ENCODE measurements around the gene LHX5.

LHX5 gene

DNA sequence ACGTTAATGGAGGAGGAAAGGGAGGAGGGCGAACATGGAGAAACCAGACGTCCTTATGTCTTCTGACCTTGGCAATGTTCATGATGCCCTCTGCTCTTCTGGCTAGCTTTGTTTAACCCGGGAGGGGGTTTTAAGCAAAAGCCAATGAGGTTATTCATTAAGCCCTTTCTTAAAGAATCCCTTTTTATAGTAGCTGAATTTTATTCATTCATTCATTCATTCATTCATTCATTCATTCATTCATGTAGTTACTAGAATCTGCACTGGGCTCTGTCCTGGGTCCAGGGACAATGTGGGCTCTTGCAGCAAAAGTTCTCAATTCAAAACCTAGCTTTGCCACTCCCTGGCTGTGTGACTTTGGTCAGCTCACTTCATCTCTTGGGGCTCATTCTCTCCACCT, 14.0 kb downstream of the LHX5 start:
- Histone ChIP-seq H3F3A (ENCODE audit: insufficient read depth) (no peaks in the 10 kb centered on the region), H3K9me2 (replicated peaks; ENCODE audit: insufficient read depth, low read length) (no peaks in the 10 kb centered on the region), H3K27ac (ENCODE audit: low read depth, low read length) (no peak overlapping the region), H2AFZ (ENCODE audit: low read depth, low read length, severe bottlenecking) (no peak overlapping the region), H3K9me3 (ENCODE audit: insufficient read depth, low read length) (no peaks in the 10 kb centered on the region), H3K36me3 (ENCODE audit: low read length) (no peaks in the 10 kb centered on the region), H3K27me3 (ENCODE audit: low read length) (no peaks in the 10 kb centered on the region), H4K20me1 (ENCODE audit: low read depth, low read length) (no peaks in the 10 kb centered on the region), H3K4me2 (ENCODE audit: low read depth, low read length, poor library complexity, severe bottlenecking) (no peak overlapping the region), H3K9ac (ENCODE audit: low read length) (no peak overlapping the region), H3K4me3 (ENCODE audit: insufficient read depth, low read length, poor library complexity, severe bottlenecking) (no peak overlapping the region), H3K79me2 (ENCODE audit: insufficient read depth, low read length) (no peaks in the 10 kb centered on the region)
- TF ChIP-seq, protein P1, sequence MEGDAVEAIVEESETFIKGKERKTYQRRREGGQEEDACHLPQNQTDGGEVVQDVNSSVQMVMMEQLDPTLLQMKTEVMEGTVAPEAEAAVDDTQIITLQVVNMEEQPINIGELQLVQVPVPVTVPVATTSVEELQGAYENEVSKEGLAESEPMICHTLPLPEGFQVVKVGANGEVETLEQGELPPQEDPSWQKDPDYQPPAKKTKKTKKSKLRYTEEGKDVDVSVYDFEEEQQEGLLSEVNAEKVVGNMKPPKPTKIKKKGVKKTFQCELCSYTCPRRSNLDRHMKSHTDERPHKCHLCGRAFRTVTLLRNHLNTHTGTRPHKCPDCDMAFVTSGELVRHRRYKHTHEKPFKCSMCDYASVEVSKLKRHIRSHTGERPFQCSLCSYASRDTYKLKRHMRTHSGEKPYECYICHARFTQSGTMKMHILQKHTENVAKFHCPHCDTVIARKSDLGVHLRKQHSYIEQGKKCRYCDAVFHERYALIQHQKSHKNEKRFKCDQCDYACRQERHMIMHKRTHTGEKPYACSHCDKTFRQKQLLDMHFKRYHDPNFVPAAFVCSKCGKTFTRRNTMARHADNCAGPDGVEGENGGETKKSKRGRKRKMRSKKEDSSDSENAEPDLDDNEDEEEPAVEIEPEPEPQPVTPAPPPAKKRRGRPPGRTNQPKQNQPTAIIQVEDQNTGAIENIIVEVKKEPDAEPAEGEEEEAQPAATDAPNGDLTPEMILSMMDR (IDR thresholded peaks at IDR 0.05; ENCODE audit: insufficient read depth, low read length, poor library complexity, severe bottlenecking): no peak
- TF ChIP-seq EZH2phosphoT487 (conservative IDR thresholded peaks at IDR 0.05; ENCODE audit: low read length): no peak

DNA sequence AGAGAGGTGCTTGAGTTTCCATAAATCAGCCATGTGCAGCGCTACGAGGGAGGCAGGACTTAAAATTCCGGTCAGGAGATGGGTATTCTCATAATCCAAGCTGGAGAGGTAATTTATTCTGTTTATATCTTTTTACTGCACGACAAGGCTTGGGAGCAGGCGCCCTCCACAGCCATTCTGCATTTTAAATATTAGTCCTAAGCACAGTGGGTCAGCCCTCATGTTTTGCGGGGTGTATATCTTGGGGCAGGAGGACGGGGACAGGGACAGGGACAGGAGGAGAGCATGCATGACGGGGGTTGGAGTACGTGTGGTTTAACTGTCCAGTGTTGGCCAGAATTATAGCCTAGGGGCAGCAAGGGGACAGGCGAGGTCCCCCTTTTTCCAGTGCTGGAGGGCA, 14.5 kb downstream of the LHX5 start:
- Histone ChIP-seq H3K27me3 (ENCODE audit: low read length) (no peaks in the 10 kb centered on the region), H3K4me2 (ENCODE audit: low read depth, low read length, poor library complexity, severe bottlenecking) (no peak overlapping the region)
- TF ChIP-seq, protein P1 (IDR thresholded peaks at IDR 0.05; ENCODE audit: insufficient read depth, low read length, poor library complexity, severe bottlenecking): no peak
- no peak for TF ChIP-seq EZH2phosphoT487 (conservative IDR thresholded peaks at IDR 0.05; ENCODE audit: low read length)

DNA sequence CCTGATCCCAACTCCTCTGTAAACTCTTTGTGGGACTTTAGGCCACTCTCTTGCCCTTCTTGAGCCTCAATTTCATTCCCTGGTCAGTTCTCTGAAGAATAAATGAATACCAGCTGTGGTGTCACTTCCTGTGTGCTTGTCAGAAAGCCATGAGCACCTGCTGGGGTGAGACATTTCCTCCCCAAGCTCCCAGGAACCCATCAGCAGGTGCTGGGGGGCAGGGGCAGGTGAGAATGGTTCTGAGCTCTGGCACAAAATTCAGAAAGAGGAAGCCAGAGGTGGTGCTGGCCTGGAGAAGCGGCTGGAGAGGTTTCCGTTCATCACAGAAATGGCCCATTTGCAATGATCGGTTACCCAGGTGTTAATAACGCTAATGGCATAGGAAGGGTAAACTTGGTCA, 14.9 kb downstream of the LHX5 start:
- Histone ChIP-seq H4K20me1 (ENCODE audit: low read depth, low read length) (no peaks in the 10 kb centered on the region), H3K36me3 (ENCODE audit: low read length) (no peaks in the 10 kb centered on the region), H3F3A (ENCODE audit: insufficient read depth) (no peaks in the 10 kb centered on the region), H3K27ac (ENCODE audit: low read depth, low read length) (no peak overlapping the region), H3K27me3 (ENCODE audit: low read length) (no peaks in the 10 kb centered on the region), H3K4me3 (ENCODE audit: insufficient read depth, low read length, poor library complexity, severe bottlenecking) (no peak overlapping the region), H3K9me3 (ENCODE audit: insufficient read depth, low read length) (no peaks in the 10 kb centered on the region), H3K9ac (ENCODE audit: low read length) (no peak overlapping the region), H2AFZ (ENCODE audit: low read depth, low read length, severe bottlenecking) (no peak overlapping the region), H3K9me2 (replicated peaks; ENCODE audit: insufficient read depth, low read length) (no peaks in the 10 kb centered on the region), H3K4me2 (ENCODE audit: low read depth, low read length, poor library complexity, severe bottlenecking) (no peak overlapping the region), H3K79me2 (ENCODE audit: insufficient read depth, low read length) (no peaks in the 10 kb centered on the region)
- no peak for TF ChIP-seq EZH2phosphoT487 (conservative IDR thresholded peaks at IDR 0.05; ENCODE audit: low read length)
- TF ChIP-seq, protein P1 (IDR thresholded peaks at IDR 0.05; ENCODE audit: insufficient read depth, low read length, poor library complexity, severe bottlenecking): no peak

More for the DNA sequence above, 14.5 kb downstream of the LHX5 start:
- no peaks in the 10 kb centered on the region for H3F3A ChIP-seq (ENCODE audit: insufficient read depth)
- H3K9ac ChIP-seq (ENCODE audit: low read length): no peak overlapping the region
- H3K9me2 ChIP-seq (replicated peaks; ENCODE audit: insufficient read depth, low read length): no peaks in the 10 kb centered on the region
- no peak overlapping the region for H3K4me3 ChIP-seq (ENCODE audit: insufficient read depth, low read length, poor library complexity, severe bottlenecking)
- no peak overlapping the region for H3K27ac ChIP-seq (ENCODE audit: low read depth, low read length)
- H3K79me2 ChIP-seq (ENCODE audit: insufficient read depth, low read length): no peaks in the 10 kb centered on the region
- no peaks in the 10 kb centered on the region for H3K36me3 ChIP-seq (ENCODE audit: low read length)
- H3K9me3 ChIP-seq (ENCODE audit: insufficient read depth, low read length): no peaks in the 10 kb centered on the region
- no peak overlapping the region for H2AFZ ChIP-seq (ENCODE audit: low read depth, low read length, severe bottlenecking)
- H4K20me1 ChIP-seq (ENCODE audit: low read depth, low read length): no peaks in the 10 kb centered on the region

Data from SU-DHL-6 (cell line).